CD14-positive monocyte (primary cell): Measurements from ENCODE around the gene NNMT. TPM values are rescaled to one million over a fixed set of nuclear protein-coding genes. Genes with fewer than 3 reads are reported as not detected.
A peak's percentile ranks its signal among the peaks of the same experiment; 100 is the strongest.

Experiments used
- DNase-seq, 3 donors: peaks; one replicate each; pipeline ENCODE4 v3.0.0-alpha.2; 2011 to 2022
- H2AFZ ChIP-seq: 2 replicates; pipeline ENCODE4 v1.6.0; 2012; ENCODE audit warnings: mild to moderate bottlenecking, low read depth, low read length, inconsistent platforms; ENCODE audit not compliant: insufficient read depth, poor library complexity, severe bottlenecking
- H3K27ac ChIP-seq, 2 donors: 1 replicate in 1 of 2; 2 replicates in 1 of 2; pipeline ENCODE4 v1.5.1; 2012 to 2013; ENCODE audit warnings: low read length in 2 of 2, control low read depth in 1 of 2, inconsistent platforms in 1 of 2, low read depth in 1 of 2, mild to moderate bottlenecking in 1 of 2
- H3K27me3 ChIP-seq, 2 donors: one replicate each; pipeline versions ENCODE4 v1.6.0 to v1.6.1; 2011 to 2013; ENCODE audit warnings: low read length in 2 of 2; ENCODE audit not compliant: control insufficient read depth in 2 of 2, insufficient read depth in 2 of 2
- H3K36me3 ChIP-seq, 2 donors: replicated peaks in 1 of 2; 1 replicate in 1 of 2; 2 replicates in 1 of 2; pipeline versions ENCODE4 v1.5.1 to v1.6.1; 2012 to 2013; ENCODE audit warnings: low read length in 2 of 2, control low read depth in 1 of 2, inconsistent platforms in 1 of 2, mild to moderate bottlenecking in 1 of 2; ENCODE audit not compliant: insufficient read depth in 2 of 2, control insufficient read depth in 1 of 2
- H3K4me1 ChIP-seq, 2 donors: 1 replicate in 1 of 2; 2 replicates in 1 of 2; pipeline versions ENCODE4 v1.5.1 to v1.6.1; 2012 to 2013; ENCODE audit warnings: low read length in 2 of 2, control low read depth in 1 of 2, inconsistent platforms in 1 of 2, mild to moderate bottlenecking in 1 of 2, moderate library complexity in 1 of 2; ENCODE audit not compliant: insufficient read depth in 2 of 2, control insufficient read depth in 1 of 2
- H3K4me2 ChIP-seq: replicated peaks from 2 replicates; pipeline ENCODE3; 2012; ENCODE audit warnings: low read length, moderate library complexity, mild to moderate bottlenecking; ENCODE audit not compliant: poor library complexity, severe bottlenecking; ENCODE audit errors: extremely low read depth
- H3K4me3 ChIP-seq, 3 experiments: fragments of 200-600 bp in 1 of 3; sonication (generic) in 1 of 3; replicated peaks in 1 of 3; 1 replicate in 2 of 3; 2 replicates in 1 of 3; pipeline ENCODE4 v1.5.1; 2011 to 2013; ENCODE audit warnings: low read length in 3 of 3, mild to moderate bottlenecking in 3 of 3, control low read depth in 2 of 3, low read depth in 2 of 3, inconsistent platforms in 1 of 3, moderate library complexity in 1 of 3
- H3K79me2 ChIP-seq: 2 replicates; pipeline ENCODE4 v1.6.0; 2012; ENCODE audit warnings: mild to moderate bottlenecking, control low read depth, inconsistent platforms, low read length, moderate library complexity; ENCODE audit not compliant: insufficient read depth
- H3K9ac ChIP-seq: 2 replicates; pipeline ENCODE4 v1.6.0; 2017; ENCODE audit warnings: low read length, mild to moderate bottlenecking; ENCODE audit not compliant: insufficient read depth, poor library complexity, severe bottlenecking
- H3K9me3 ChIP-seq, 2 donors: replicated peaks in 1 of 2; 1 replicate in 1 of 2; 2 replicates in 1 of 2; pipeline versions ENCODE4 v1.5.1 to v1.6.1; 2012 to 2013; ENCODE audit warnings: low read length in 2 of 2, control low read depth in 1 of 2; ENCODE audit not compliant: control insufficient read depth in 1 of 2, insufficient read depth in 1 of 2
- H4K20me1 ChIP-seq: 2 replicates; pipeline ENCODE4 v1.6.0; 2012; ENCODE audit warnings: mild to moderate bottlenecking, low read length, control low read depth, moderate library complexity; ENCODE audit not compliant: insufficient read depth
- H3K27ac Mint-ChIP-seq, 7 donors: one replicate each; pipeline ENCODE4 v1.8.0; 2020; ENCODE audit warnings: mild to moderate bottlenecking in 7 of 7, mixed read lengths in 7 of 7, moderate library complexity in 6 of 7, inconsistent platforms in 2 of 7
- H3K27me3 Mint-ChIP-seq, 3 donors: one replicate each; pipeline ENCODE4 v1.8.0; 2021 to 2022; ENCODE audit warnings: low read depth in 3 of 3, mild to moderate bottlenecking in 3 of 3, mixed read lengths in 3 of 3, moderate library complexity in 3 of 3, inconsistent platforms in 1 of 3
- H3K36me3 Mint-ChIP-seq, 2 donors: one replicate each; pipeline ENCODE4 v1.8.0; 2020; ENCODE audit warnings: mixed read lengths in 2 of 2, inconsistent platforms in 1 of 2, mild to moderate bottlenecking in 1 of 2
- H3K4me1 Mint-ChIP-seq: one replicate; pipeline ENCODE4 v1.8.0; 2020; ENCODE audit warnings: mild to moderate bottlenecking, mixed read lengths
- H3K4me3 Mint-ChIP-seq, 2 donors: one replicate each; pipeline ENCODE4 v1.8.0; 2020; ENCODE audit warnings: mild to moderate bottlenecking in 2 of 2, mixed read lengths in 2 of 2, moderate library complexity in 1 of 2
- H3K9me3 Mint-ChIP-seq, 7 donors: one replicate each; pipeline ENCODE4 v1.8.0; 2020 to 2022; ENCODE audit warnings: mixed read lengths in 7 of 7, mild to moderate bottlenecking in 6 of 7, moderate library complexity in 6 of 7, inconsistent platforms in 2 of 7
- WGBS: methylation state at CpG from one replicate; pipeline ENCODE4 v1.1.5; 2013; ENCODE audit warnings: missing lambda C conversion rate; ENCODE audit not compliant: insufficient coverage; 5-methylcytosine and 5-hydroxymethylcytosine counted together
- intact Hi-C, 2 donors: fragments of 100-400 bp; cut with micrococcal nuclease; formaldehyde crosslinking; loops; one replicate each; pipeline versions ENCODE4 v1.15.0 to v1.15.1; 2023
- polyA plus RNA-seq, 3 donors: library from polyadenylated mRNA; depleted of rRNA in 1 of 3; unstranded in 2 of 3; stranded (reverse) in 1 of 3; fragments of 300-500 nt in 2 of 3; fragments of >200 nt in 1 of 3; fragmentation: Illumina TruSeq in 2 of 3; gene quantifications; 1 replicate in 2 of 3; 2 replicates in 1 of 3; pipeline ENCODE4 v1.2.3, GENCODE V29; 2012 to 2021
- TF ChIP-seq, protein P1 (sequence below): fragments of 200-600 bp; IDR thresholded peaks from one replicate; pipeline ENCODE4 v1.8.0; 2022; ENCODE audit warnings: antibody characterized with exemption, mild to moderate bottlenecking

The NNMT gene
- polyA plus RNA-seq, 3 donors, result not detected

DNA sequence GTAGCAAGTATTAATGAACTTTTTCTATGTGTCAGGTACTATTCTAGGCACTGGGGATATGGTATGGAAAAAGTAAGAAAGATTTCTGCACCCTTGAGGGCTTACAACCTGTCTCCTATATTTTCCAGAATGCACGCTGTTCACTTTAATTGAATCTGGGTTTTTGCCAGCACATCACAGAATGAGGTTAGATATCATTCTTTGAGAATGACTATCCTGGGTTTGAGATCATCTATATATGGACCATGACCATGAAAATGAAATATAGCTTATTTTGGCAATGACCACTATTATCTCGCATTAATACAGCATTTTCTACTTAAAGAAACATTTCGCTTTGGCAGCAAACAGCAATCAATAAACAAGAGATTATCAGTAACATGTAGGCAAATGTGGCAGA lies 57.2 kb downstream of the NNMT start:
- no peaks in the 10 kb centered on the region for H3K79me2 ChIP-seq
- Mint-ChIP-seq H3K27me3 (peaks cover 0 to 10% (median 8%) of the 10 kb centered on the region in 3 donors), H3K4me1 (no peaks in the 10 kb centered on the region), H3K9me3 (no peaks in the 10 kb centered on the region), H3K4me3 (peak overlapping the region in 1 of 2 donors; percentile 27), H3K36me3 (no peaks in the 10 kb centered on the region), H3K27ac (no peak overlapping the region)
- no peaks in the 10 kb centered on the region for H4K20me1 ChIP-seq
- TF ChIP-seq, protein P1, sequence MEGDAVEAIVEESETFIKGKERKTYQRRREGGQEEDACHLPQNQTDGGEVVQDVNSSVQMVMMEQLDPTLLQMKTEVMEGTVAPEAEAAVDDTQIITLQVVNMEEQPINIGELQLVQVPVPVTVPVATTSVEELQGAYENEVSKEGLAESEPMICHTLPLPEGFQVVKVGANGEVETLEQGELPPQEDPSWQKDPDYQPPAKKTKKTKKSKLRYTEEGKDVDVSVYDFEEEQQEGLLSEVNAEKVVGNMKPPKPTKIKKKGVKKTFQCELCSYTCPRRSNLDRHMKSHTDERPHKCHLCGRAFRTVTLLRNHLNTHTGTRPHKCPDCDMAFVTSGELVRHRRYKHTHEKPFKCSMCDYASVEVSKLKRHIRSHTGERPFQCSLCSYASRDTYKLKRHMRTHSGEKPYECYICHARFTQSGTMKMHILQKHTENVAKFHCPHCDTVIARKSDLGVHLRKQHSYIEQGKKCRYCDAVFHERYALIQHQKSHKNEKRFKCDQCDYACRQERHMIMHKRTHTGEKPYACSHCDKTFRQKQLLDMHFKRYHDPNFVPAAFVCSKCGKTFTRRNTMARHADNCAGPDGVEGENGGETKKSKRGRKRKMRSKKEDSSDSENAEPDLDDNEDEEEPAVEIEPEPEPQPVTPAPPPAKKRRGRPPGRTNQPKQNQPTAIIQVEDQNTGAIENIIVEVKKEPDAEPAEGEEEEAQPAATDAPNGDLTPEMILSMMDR, result no peak
- H3K4me3 ChIP-seq, result no peak overlapping the region
- H3K4me2 ChIP-seq, result no peak overlapping the region
- H3K4me1 ChIP-seq, result no peaks in the 10 kb centered on the region
- intact Hi-C loops, result no loop called here
- no CpG with 5 or more reads among the region's 3 CpGs for WGBS
- no peaks in the 10 kb centered on the region for H3K9me3 ChIP-seq
- no peak overlapping the region for H3K9ac ChIP-seq
- H3K36me3 ChIP-seq, result no peaks in the 10 kb centered on the region
- H3K27me3 ChIP-seq, result no peaks in the 10 kb centered on the region
- H2AFZ ChIP-seq, result no peak overlapping the region
- DNase-seq, result no peak
- H3K27ac ChIP-seq, result no peak overlapping the region

DNA sequence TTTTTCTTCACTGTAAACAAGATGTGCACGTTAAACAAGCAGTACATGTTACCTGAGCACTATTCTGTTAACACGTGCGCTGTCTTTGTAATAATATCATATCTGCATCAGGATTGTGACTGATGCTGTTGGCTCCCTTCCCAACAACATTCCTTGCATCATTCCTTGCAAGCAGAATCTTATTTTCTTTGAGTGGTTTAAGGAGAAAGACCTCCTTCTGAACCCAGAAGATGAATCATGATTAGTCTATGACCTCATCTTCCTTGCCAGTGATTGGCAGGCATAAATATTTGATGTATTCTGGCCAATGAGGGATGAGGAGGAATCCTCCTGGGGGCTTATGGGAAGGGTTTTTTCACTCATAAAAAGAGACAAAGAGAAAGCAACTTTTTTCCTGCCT lies 57.9 kb downstream of the NNMT start:
- Mint-ChIP-seq H3K27ac (no peak overlapping the region), H3K4me3 (no peak overlapping the region), H3K9me3 (no peaks in the 10 kb centered on the region), H3K4me1 (peaks cover 3% of the 10 kb centered on the region), H3K27me3 (peaks cover 0 to 10% (median 8%) of the 10 kb centered on the region in 3 donors), H3K36me3 (no peaks in the 10 kb centered on the region)
- H4K20me1 ChIP-seq, result no peaks in the 10 kb centered on the region
- H3K4me3 ChIP-seq, result no peak overlapping the region
- no peak overlapping the region for H2AFZ ChIP-seq
- no CpG with 5 or more reads among the region's 3 CpGs for WGBS
- DNase-seq, result no peak
- no peak overlapping the region for H3K9ac ChIP-seq
- H3K36me3 ChIP-seq, result no peaks in the 10 kb centered on the region
- no peaks in the 10 kb centered on the region for H3K4me1 ChIP-seq
- H3K27ac ChIP-seq, result no peak overlapping the region
- H3K4me2 ChIP-seq, result no peak overlapping the region
- no peaks in the 10 kb centered on the region for H3K9me3 ChIP-seq
- H3K79me2 ChIP-seq, result no peaks in the 10 kb centered on the region
- intact Hi-C loops, result no loop called here
- H3K27me3 ChIP-seq, result no peaks in the 10 kb centered on the region
- TF ChIP-seq, protein P1, result no peak
